ENCODE results near the gene HRAS.

Gene HRAS

DNA sequence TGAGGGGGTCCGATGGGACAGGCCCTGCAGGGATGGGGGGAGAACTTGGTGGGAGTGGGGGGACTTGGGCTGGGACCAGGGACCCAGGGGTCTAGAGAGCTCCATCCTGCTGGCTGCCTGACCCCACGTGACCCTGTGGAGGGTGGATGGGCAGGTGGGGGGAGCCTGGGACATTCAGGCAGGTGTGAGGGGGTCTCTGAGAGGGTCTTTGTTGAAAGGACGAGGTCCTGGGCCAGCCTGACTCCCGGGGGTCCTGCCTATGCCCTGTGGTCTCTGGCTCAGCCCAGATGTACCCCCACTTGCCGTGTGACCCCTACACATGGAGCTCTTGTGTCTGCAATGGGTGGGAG is 9.4 kb upstream of the HRAS start:
- in situ Hi-C loops (cut with HindIII; ENCODE audit: low pct_unique_long_range_greater_than_20kb, low sequenced_read_pairs): no loop called here
- TF ChIP-seq JUND (IDR thresholded peaks at IDR 0.05; ENCODE audit: low read depth): no peak
- DNase-seq (ENCODE audit: low read depth in 1 of 2, low spot score in 1 of 2): no peak

- TF ChIP-seq JUND (IDR thresholded peaks at IDR 0.05; ENCODE audit: low read depth): no peak
- no peak for DNase-seq (ENCODE audit: low read depth in 1 of 2, low spot score in 1 of 2)
- in situ Hi-C loops (cut with HindIII; ENCODE audit: low pct_unique_long_range_greater_than_20kb, low sequenced_read_pairs): no loop called here
Observed at GRCh38 chr11:541433-541885, 6.1 kb upstream of the HRAS start.

DNA sequence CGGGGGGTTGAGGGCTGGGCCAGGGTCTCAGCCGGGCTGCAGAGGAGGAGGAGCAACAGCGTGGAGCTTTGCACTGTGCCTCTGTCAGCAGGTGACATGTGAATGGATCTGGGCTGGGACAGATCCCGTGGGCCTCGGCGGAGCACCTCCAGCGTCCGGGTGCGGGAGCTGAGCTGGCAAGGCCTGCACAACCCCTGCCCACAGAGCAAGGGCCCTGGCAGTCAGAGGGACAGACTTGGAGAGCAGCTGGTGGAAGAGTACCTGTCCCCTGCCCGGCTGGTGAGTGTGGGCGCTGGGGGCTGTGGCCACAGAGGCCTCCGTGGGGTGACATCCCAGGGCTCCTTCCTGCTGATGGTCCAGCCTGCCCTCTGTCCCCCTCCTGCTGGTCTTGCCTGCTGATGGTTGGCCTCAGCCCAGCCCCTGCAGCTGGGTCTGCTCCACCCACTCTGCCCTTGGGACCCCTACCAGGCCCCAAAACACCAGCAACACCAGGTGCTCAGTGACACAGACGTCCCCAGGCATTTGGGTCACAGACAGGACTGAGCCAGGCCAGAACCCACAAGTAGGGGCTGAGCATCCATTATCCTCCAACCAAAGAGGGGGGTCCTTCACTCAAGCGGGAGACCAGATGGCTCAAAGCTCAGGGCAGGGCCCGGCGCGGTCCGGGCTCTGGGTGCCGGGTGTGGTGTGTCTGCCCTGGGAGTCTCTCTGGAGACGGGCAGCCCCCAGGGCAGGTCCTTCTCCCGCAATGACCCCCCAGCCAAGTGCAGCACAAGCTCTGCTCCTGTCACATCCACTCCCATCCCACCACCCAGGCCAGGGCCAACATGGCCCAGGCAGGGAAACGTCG is 5.4 kb upstream of the HRAS start:
- in situ Hi-C loops (cut with HindIII; ENCODE audit: low pct_unique_long_range_greater_than_20kb, low sequenced_read_pairs): no loop called here
- no peak for DNase-seq (ENCODE audit: low read depth in 1 of 2, low spot score in 1 of 2)
- TF ChIP-seq JUND (IDR thresholded peaks at IDR 0.05; ENCODE audit: low read depth): no peak

- DNase-seq (ENCODE audit: low read depth in 1 of 2, low spot score in 1 of 2): peak in 1 of 2 experiments; percentile 30
- in situ Hi-C loops (cut with HindIII; ENCODE audit: low pct_unique_long_range_greater_than_20kb, low sequenced_read_pairs): no loop called here
Observed at GRCh38 chr11:539971-540481, 4.7 kb upstream of the HRAS start.

DNA sequence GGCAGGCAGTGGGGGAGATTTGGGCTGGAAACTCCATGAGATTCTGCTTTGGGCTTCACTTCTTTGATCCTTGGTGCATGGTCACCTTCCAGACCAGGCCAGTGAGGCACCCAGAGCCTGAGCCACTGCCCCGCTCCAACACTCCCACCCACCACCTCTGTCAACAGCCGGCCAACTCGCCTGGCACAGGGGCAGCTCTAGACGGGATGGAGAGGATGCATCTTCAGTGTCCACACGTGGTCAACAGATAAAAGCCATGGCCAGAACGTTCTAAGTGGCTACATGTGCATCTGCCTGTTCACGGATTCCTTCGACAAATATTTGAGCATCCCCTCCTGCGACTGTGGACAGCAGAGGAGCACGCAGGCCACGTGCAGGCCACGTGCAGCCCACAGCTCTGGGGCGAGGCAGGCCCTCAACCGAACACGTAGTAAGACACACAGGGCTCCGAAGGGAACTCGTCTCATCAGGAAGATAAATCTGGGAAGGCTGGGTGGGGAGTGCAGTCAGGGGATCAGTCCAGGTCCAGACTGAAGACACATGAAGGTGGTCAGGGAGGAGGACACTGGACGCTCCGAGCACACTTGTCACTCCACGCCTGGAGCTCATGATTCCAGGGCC is 3.2 kb upstream of the HRAS start:
- DNase-seq (ENCODE audit: low read depth in 1 of 2, low spot score in 1 of 2): no peak
- in situ Hi-C loops (cut with HindIII; ENCODE audit: low pct_unique_long_range_greater_than_20kb, low sequenced_read_pairs): no loop called here
- no peak for TF ChIP-seq JUND (IDR thresholded peaks at IDR 0.05; ENCODE audit: low read depth)

More at GRCh38 chr11:539971-540481, 4.7 kb upstream of the HRAS start:
- TF ChIP-seq JUND (IDR thresholded peaks at IDR 0.05; ENCODE audit: low read depth): no peak

DNA sequence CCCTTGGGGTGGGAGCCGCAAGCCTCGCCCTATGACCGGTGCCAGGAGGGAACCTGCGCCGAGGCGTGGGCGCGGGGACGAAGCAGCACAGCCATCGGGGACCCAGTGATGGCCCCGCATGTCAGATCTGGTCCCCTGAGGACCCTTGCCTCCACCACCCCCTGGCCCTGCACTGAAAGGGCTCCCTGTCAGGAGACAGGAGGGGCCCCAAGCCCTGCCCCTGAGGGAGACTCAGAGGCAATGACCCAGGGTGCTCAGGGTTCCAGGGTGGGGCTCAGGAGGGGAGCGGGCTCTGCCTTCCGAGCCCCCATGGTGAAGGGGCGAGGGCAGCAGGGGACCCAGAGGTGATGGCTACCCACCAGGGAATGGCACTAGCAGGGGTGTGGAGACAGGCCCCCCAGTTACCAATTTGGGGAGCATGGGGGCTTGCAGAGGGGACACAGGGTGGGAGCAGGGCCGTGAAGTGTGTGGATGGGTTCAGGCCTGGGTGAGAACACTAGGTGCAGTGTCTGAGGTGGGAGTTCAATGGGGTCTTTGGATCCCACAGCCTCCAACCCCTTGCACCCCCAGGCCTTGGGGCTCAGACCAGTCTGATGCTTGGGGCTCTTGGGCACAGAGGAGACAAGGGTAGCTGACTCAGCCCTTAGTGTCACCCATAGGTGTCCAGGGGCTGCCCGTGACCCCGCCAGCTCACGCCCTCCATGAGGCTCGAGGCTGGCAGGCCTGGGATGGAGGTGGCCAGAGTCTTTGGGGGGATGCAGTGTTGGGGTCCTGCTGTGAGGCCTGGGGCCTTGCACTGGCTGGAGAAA is 2.5 kb upstream of the HRAS start:
- TF ChIP-seq JUND (IDR thresholded peaks at IDR 0.05; ENCODE audit: low read depth): no peak
- no peak for DNase-seq (ENCODE audit: low read depth in 1 of 2, low spot score in 1 of 2)
- in situ Hi-C loops (cut with HindIII; ENCODE audit: low pct_unique_long_range_greater_than_20kb, low sequenced_read_pairs): no loop called here

DNA sequence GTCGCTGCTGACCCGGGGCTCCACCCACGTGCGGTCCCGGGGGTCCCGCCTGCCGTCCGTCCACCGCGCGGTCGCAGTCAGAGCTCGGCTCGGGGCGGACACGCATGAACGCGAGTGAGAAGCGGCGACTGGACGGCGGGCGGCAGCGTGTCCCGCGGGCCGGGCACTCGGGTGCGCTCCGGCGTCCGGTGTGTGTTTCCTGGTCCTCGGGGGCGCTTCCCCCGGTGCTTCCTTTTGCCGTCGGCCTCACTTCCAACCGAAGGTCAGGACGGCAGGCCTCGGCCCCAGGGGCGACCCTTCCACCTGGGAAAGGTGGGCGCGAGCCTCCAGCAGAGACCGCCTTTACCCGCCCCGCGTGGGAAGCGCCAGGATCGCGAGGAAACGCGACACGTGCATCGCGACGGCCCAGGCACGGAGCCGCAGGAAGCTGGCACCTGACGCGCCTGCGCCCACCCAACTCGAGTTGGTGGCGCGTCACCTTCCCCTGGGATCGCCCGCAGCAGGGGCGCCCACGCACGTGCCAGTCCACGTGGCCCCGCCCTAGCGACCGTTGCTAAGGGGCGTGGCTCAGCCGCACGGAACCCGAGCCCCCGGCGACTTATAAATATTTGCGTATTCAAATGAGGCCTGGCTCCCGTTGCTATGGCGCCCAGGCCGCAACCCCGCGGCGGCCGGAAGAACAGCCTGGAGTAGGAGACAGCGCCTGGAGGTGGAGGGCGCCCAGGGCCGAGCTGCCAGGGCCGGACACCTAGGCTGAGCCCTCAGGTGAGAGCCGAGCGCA is 1.7 kb upstream of the HRAS start, which contains the start of gene LRRC56:
LRRC56 (plus strand) TSS at position 687 of the 781 bp plus-strand sequence. CDS start 3,158 bp downstream, outside the sequence.
- no peak for TF ChIP-seq JUND (IDR thresholded peaks at IDR 0.05; ENCODE audit: low read depth)
- DNase-seq (ENCODE audit: low read depth in 1 of 2, low spot score in 1 of 2): peak; percentile 92 to 95
- in situ Hi-C loops (cut with HindIII; ENCODE audit: low pct_unique_long_range_greater_than_20kb, low sequenced_read_pairs): no loop called here

- in situ Hi-C loops (cut with HindIII; ENCODE audit: low pct_unique_long_range_greater_than_20kb, low sequenced_read_pairs): no loop called here
- no peak for TF ChIP-seq JUND (IDR thresholded peaks at IDR 0.05; ENCODE audit: low read depth)
- no peak for DNase-seq (ENCODE audit: low read depth in 1 of 2, low spot score in 1 of 2)
Observed at GRCh38 chr11:535210-535518, 212 bp downstream of the HRAS start.

GRCh38 chr11:534396-535209 is 773 bp downstream of the HRAS start:
- in situ Hi-C loops (cut with HindIII; ENCODE audit: low pct_unique_long_range_greater_than_20kb, low sequenced_read_pairs): no loop called here
- peak; percentile 75 to 91 for DNase-seq (ENCODE audit: low read depth in 1 of 2, low spot score in 1 of 2)
- TF ChIP-seq JUND (IDR thresholded peaks at IDR 0.05; ENCODE audit: low read depth): no peak

DNA sequence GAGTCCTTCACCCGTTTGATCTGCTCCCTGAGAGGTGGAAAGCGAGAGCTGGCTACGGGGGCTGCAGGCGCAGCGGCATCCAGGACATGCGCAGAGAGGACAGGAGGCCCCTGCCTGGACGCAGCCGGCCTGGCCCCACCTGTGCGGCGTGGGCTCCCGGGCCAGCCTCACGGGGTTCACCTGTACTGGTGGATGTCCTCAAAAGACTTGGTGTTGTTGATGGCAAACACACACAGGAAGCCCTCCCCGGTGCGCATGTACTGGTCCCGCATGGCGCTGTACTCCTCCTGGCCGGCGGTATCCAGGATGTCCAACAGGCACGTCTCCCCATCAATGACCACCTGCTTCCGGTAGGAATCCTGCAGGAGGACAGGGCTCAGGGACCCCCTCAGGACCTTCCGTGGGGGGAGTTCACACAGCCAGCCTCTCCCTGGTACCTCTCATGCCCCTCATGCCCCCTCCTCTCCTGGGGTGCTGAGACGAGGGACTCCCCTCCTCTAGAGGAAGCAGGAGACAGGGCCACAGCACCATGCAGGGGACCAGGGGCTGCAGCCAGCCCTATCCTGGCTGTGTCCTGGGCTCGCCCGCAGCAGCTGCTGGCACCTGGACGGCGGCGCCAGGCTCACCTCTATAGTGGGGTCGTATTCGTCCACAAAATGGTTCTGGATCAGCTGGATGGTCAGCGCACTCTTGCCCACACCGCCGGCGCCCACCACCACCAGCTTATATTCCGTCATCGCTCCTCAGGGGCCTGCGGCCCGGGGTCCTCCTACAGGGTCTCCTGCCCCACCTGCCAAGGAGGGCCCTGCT is 1.6 kb downstream of the HRAS start:
- TF ChIP-seq JUND (IDR thresholded peaks at IDR 0.05; ENCODE audit: low read depth): no peak
- DNase-seq (ENCODE audit: low read depth in 1 of 2, low spot score in 1 of 2): no peak
- in situ Hi-C loops (cut with HindIII; ENCODE audit: low pct_unique_long_range_greater_than_20kb, low sequenced_read_pairs): no loop called here
